Fibroblast of villous mesenchyme (primary cell): Measurements from ENCODE around the gene TIAM2. TPM values are rescaled to one million over a fixed set of nuclear protein-coding genes. Genes with fewer than 3 reads are reported as not detected.
A peak's percentile ranks its signal among the peaks of the same experiment; 100 is the strongest.

Source experiments
- DNase-seq: peaks from one replicate; pipeline ENCODE4 v3.0.0-alpha.2; 2010; ENCODE audit warnings: low read depth
- H3K4me3 ChIP-seq: 2 replicates; pipeline ENCODE4 v1.5.1; 2011; ENCODE audit warnings: low read depth, mild to moderate bottlenecking, low read length
- total RNA-seq: library from RNA; depleted of rRNA; stranded (reverse); fragments of >200 nt; gene quantifications from 2 replicates; pipeline ENCODE4 v1.2.3, GENCODE V29; 2012
- TF ChIP-seq, protein P1 (sequence below): IDR thresholded peaks from 2 replicates; pipeline ENCODE4 v1.5.1; 2012; ENCODE audit warnings: low read depth, mild to moderate bottlenecking, low read length; ENCODE audit not compliant: insufficient read depth

Gene TIAM2
- total RNA-seq, 1 donor = 8.6 TPM

DNA sequence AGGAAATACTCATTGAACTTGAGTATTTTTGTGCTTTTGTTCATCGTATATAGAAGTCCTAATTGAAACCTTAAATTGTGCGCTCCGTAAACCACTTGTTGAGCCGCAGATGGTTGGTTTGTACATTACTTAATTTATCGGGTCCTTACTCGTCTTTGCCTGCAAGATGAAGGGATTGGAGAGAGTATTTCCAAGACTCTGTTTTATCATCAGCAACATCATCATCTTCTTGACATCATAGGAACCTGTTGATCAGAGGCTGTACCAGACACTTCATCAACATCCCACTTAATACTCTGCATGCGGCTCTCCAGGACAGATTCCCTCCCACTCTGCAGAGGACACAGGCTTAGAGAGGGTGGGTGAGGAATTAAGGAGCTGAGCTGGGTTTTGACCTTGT lies 28.6 kb downstream of the TIAM2 start:
- no peak overlapping the region for H3K4me3 ChIP-seq
- DNase-seq = no peak
- TF ChIP-seq, protein P1, sequence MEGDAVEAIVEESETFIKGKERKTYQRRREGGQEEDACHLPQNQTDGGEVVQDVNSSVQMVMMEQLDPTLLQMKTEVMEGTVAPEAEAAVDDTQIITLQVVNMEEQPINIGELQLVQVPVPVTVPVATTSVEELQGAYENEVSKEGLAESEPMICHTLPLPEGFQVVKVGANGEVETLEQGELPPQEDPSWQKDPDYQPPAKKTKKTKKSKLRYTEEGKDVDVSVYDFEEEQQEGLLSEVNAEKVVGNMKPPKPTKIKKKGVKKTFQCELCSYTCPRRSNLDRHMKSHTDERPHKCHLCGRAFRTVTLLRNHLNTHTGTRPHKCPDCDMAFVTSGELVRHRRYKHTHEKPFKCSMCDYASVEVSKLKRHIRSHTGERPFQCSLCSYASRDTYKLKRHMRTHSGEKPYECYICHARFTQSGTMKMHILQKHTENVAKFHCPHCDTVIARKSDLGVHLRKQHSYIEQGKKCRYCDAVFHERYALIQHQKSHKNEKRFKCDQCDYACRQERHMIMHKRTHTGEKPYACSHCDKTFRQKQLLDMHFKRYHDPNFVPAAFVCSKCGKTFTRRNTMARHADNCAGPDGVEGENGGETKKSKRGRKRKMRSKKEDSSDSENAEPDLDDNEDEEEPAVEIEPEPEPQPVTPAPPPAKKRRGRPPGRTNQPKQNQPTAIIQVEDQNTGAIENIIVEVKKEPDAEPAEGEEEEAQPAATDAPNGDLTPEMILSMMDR = no peak

DNA sequence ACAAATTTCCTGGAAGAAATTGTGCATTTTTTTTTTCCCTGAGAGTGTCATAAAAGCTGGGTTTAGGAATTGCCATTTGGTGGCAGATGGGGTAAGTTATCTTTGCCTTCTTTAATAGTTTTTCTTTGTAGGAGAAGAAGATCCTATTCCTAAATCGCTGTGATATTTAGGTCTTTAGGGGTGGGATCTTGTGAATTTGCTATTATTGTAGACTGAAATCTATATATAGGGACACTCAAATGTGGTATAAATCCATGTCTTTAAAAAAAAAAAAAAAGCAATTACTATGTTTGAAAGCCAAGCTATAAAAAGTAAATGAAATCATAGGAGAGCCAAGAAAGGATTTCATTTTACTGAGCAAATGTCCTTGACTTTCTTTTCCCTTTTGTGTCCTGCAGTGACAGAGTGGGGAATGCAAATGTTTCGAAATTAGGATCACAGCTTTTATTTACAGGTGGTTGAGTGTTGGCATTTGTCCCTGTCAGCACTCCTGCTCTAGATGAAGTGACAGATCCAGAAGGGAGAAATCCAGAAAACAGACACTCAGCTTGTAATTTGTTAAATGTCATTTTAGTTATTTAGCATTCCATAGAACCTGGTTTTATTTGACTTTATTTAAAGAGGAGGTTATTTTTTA lies 29.4 kb downstream of the TIAM2 start:
- no peak overlapping the region for H3K4me3 ChIP-seq
- TF ChIP-seq, protein P1 = no peak

DNA sequence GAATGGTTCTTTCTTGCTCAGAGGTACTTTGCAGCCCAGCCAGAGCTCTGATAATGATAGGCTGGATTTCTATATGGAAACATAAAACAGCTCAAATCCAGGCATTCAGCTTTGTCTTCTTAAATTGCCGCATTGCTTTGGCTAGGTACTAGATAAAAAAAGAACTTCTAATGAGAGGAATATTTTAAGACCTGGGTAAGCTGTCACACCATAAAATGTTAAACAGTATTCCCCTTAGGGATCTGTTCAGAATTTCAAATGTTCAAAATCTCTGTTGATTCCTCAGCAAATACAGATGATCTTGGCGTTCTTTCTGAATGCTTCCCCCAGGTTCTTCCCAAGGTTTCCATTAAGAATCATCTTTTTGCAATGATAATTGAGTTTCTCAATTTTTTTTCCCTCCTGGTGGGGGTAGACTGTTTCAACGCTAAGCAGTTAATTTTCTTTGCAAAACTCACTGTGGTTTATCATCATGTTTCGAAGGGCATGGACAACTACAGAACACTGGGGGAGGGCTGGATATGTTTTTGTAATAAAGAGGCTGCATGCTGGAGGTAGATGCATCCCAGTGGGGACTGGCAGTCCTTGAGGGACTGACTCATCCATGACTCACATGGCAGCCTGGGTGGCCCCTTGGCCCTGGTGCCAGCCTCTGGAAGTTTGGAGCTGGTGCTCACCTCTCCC lies 31.0 kb downstream of the TIAM2 start:
- DNase-seq = peak; percentile 70
- TF ChIP-seq, protein P1 = no peak
- H3K4me3 ChIP-seq = no peak overlapping the region

More for the DNA sequence above, 29.4 kb downstream of the TIAM2 start:
- no peak for DNase-seq

- no peak overlapping the region for H3K4me3 ChIP-seq
- TF ChIP-seq, protein P1 = no peak
- no peak for DNase-seq
Observed at GRCh38 chr6:155026706-155027045, 31.6 kb downstream of the TIAM2 start.

DNA sequence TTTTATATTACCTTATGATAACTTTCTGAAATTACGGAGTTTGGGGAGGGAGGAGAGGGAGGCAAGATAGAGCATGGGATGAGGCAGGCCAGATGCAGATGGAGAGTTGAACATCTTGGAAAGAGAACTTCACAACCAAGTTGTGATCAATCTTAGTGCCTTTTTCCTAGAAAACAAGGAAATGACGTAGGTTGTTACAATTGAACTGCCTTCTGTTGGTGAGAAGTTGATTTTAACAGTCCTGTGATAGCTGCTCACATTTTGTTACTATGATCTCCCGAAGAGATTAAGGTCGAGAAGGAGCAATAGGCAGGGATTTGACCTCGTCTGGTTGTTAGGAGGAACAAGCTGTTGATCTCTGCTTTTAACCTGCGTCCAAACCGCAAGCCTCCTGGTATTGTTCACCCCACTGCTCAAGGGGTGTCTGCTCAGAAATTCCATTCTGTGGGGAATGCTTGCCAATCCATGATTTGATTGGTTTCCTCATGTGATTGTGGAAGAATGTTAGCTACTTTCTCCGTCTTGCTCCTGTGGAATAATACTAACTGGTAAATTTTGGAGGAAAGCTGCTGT lies 35.1 kb downstream of the TIAM2 start:
- TF ChIP-seq, protein P1 = no peak
- no peak for DNase-seq
- H3K4me3 ChIP-seq = no peak overlapping the region

DNA sequence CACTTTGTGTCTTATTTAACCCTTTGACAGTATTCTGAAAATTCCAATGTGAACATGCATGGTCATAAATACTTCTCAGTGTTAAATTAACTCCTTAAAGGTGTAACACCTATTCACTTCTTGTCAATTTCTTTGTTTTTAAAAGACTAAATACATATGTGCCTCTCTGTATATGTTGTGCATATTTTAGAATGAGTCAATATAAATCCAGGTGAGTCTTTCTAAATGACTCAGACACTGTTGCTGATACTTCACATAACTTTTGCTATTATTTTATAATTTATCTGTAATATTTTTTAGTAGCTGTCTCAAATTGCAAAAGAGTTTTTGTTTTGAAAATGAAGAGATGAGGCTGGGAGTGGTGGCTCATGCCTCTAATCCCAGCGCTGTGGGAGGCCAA lies 36.0 kb downstream of the TIAM2 start:
- H3K4me3 ChIP-seq = no peak overlapping the region
- TF ChIP-seq, protein P1 = no peak
- DNase-seq = no peak
